GM19351 (cell line): ENCODE data around the gene NUP54.

Experiments used
- ATAC-seq: cut with Tn5 transposase; IDR thresholded peaks from one replicate; pipeline ENCODE4 v1.9.1; 2021; ENCODE audit warnings: mild to moderate bottlenecking, moderate library complexity; ENCODE audit not compliant: unreplicated experiment

NUP54 gene

GRCh38 chr4:76074468-76074867 is 73.7 kb downstream of the NUP54 start, which contains the start of gene ART3:
Gene ART3, plus strand, starts transcription at chr4:76074709. Its CDS starts 1,181 bp downstream, at chr4:76075890.
- ATAC-seq: no peak

GRCh38 chr4:76072760-76073159 is 75.4 kb downstream of the NUP54 start:
- ATAC-seq: no peak

- no peak for ATAC-seq
Measured at GRCh38 chr4:76067652-76068286, 80.4 kb downstream of the NUP54 start.

- no peak for ATAC-seq
Measured at GRCh38 chr4:76066546-76066945, 81.7 kb downstream of the NUP54 start.
